Gastrocnemius medialis (tissue), 4 donors: ENCODE data around the gene CTSD.

Source experiments
- CTCF ChIP-seq, 5 experiments: fragments of 450-650 bp in 3 of 5; fragments of 200-600 bp in 2 of 5; sonication (generic) in 2 of 5; IDR thresholded peaks in 4 of 5; conservative IDR thresholded peaks in 1 of 5; 1 replicate in 4 of 5; 2 replicates in 1 of 5; pipeline ENCODE4 v1.5.1; 2016 to 2019; ENCODE audit warnings: antibody characterized with exemption in 5 of 5, mild to moderate bottlenecking in 3 of 5, moderate library complexity in 3 of 5
- POLR2A ChIP-seq, 2 donors: fragments of 450-650 bp; IDR thresholded peaks; one replicate each; pipeline ENCODE4 v1.6.1; 2017; ENCODE audit warnings: antibody characterized with exemption in 2 of 2, mild to moderate bottlenecking in 2 of 2, moderate library complexity in 2 of 2

DNA sequence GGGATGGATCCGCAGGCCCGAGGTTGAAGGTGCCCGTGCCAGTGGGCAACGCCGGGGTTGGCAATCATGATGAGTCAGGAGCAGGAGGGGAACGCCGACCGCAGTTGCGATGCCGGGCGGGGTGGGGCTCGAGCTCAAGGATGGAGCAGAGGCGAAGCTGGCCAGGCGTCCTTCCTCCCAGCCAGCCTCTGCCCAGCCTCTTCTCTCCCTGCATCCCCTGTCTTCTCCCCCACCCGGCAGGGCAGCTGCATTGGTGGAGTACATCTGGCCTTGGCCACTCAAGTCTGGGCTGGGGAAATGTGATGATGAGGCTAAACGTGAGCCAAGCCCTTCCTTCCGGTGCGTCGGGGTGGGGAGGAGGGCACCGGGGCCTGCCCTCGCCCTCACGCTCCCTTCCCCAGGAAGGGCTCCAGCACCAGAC lies 17.2 kb downstream of the CTSD start:
- TF ChIP-seq CTCF (IDR thresholded peaks at IDR 0.05 in 4 of 5, conservative IDR thresholded peaks at IDR 0.05 in 1 of 5): no peak
- peak in 1 of 2 donors; percentile 12 for TF ChIP-seq POLR2A (IDR thresholded peaks at IDR 0.05)
